Measurements from ENCODE around the gene DIS3L2.

- TF ChIP-seq CTCF (IDR thresholded peaks at IDR 0.05) (no peak), POLR2A (IDR thresholded peaks at IDR 0.05) (no peak)
These were observed 3.4 kb upstream of the DIS3L2 start for GRCh38 chr2:231957913-231958763.

Measured in uterus (tissue), 2 donors.